Adrenal gland (tissue), 12 donors: ENCODE data around the gene TAPT1. TPM values are rescaled to one million over a fixed set of nuclear protein-coding genes. Genes with fewer than 3 reads are reported as not detected.

Source experiments
- DNase-seq, 7 donors: peaks; one replicate each; pipeline ENCODE4 v3.0.0-alpha.2; 2019 to 2020
- H3K27ac ChIP-seq, 5 donors: fragments of 200-600 bp; sonication (generic) in 4 of 5; 1 replicate in 3 of 5; 2 replicates in 2 of 5; pipeline versions ENCODE4 v1.5.1 to v1.8.0; 2016 to 2020; ENCODE audit warnings: mild to moderate bottlenecking in 1 of 5
- H3K27me3 ChIP-seq: fragments of 200-600 bp; 2 replicates; pipeline ENCODE4 v1.8.0; 2021
- H3K36me3 ChIP-seq, 2 donors: fragments of 200-600 bp; replicated peaks in 1 of 2; 1 replicate in 1 of 2; 2 replicates in 1 of 2; pipeline versions ENCODE4 v1.5.1 to v1.8.0; 2018 to 2022
- H3K4me1 ChIP-seq, 2 donors: fragments of 200-600 bp; replicated peaks in 1 of 2; 1 replicate in 1 of 2; 2 replicates in 1 of 2; pipeline versions ENCODE4 v1.5.1 to v1.8.0; 2018 to 2021
- H3K4me3 ChIP-seq, 4 donors: fragments of 200-600 bp; sonication (generic) in 3 of 4; one replicate each; pipeline ENCODE4 v1.5.1; 2016 to 2018
- H3K9me3 ChIP-seq, 3 donors: fragments of 200-600 bp; sonication (generic) in 1 of 3; replicated peaks in 1 of 3; 1 replicate in 2 of 3; 2 replicates in 1 of 3; pipeline versions ENCODE4 v1.5.1 to v1.8.0; 2016 to 2021
- POLR2A ChIP-seq, 2 donors: fragments of 450-650 bp; IDR thresholded peaks; one replicate each; pipeline ENCODE4 v1.6.1; 2017; ENCODE audit warnings: antibody characterized with exemption in 2 of 2, mild to moderate bottlenecking in 2 of 2, moderate library complexity in 1 of 2
- WGBS, 4 donors: extraction: QIAGEN DNeasy Blood & Tissue Kit in 2 of 4; methylation state at CpG; one replicate each; pipeline versions ENCODE4 v1.1.5 to v1.1.7; 2013 to 2017; 5-methylcytosine and 5-hydroxymethylcytosine counted together
- intact Hi-C, 2 donors: fragments of 100-400 bp; cut with DNase I; formaldehyde crosslinking; loops; one replicate each; pipeline versions ENCODE4 v1.14.1 to v1.15.0; 2022 to 2023
- polyA plus RNA-seq, 3 donors: library from polyadenylated mRNA; stranded (reverse); fragments of 200-250 nt in 2 of 3; fragments of 350-450 nt in 1 of 3; fragmentation: Illumina TruSeq in 1 of 3; extraction: RNeasy Lipid Tissue Mini Kit (QIAGEN cat#74804) in 1 of 3; gene quantifications; one replicate each; pipeline ENCODE4 v1.2.3, GENCODE V29; 2013 to 2014
- total RNA-seq, 9 donors: library from RNA; depleted of rRNA in 4 of 9; stranded (reverse); fragments of >200 nt in 4 of 9; fragments of 120-200 nt in 1 of 9; fragmentation: NEBNext Ultra II Directional in 1 of 9; extraction: Animal tissue kit (Norgen Biotek cat#: 25700) in 1 of 9; gene quantifications; one replicate each; pipeline versions ENCODE4 v1.1.0 to v1.2.4, GENCODE V29; 2013 to 2023
- TF ChIP-seq, protein P1 (sequence below), 6 experiments: fragments of 450-650 bp in 4 of 6; fragments of 200-600 bp in 2 of 6; sonication (generic) in 1 of 6; IDR thresholded peaks; 1 replicate in 5 of 6; 2 replicates in 1 of 6; pipeline versions ENCODE4 v1.5.1 to v1.8.0; 2016 to 2021; ENCODE audit warnings: antibody characterized with exemption in 6 of 6, mild to moderate bottlenecking in 2 of 6, moderate library complexity in 1 of 6
- donor health status: healthy with polysubstance abuse.
- donor health status: Bipolar disorder and iron deficiency.
- donor health status: DM: yes; HTN: yes; CAD: no.
- donor health status: DM: no; HTN: no; CAD: no.
- donor health status: DM: no; HTN: no; CAD: no.
- donor health status: DM: yes; HTN: yes; CAD: no.

Gene TAPT1
- total and polyA plus RNA-seq, 12 donors = 33.2 to 119 (median 51.0) TPM

DNA sequence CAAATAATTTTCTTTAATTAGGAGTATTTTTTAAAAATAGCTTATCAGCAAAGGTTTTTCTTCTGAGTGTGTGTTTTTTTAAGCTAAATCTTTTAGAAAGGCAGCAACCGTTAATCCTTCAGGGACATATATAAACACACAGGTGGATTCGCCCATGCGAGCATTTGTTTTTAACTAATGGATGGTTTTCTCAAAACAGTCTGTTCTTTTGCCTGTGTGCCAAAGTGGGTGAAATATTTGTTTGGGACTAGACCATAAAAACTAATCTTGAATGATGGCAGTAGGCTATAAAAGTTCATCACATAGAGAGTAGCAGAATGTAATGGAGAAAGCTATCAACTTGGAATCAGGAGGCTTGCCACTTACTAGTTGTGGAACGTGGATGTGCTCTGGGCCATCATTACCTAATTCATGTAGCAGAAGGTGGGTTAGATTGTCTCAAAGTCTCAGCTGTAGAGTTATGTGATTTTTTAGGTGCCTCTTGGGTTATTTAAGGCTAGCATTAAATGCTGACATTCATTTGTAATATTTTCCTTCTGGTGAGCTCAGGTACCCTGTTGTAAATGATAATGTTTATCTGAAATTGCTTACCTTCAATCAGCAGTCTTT lies 7.4 kb upstream of the TAPT1 start:
- Histone ChIP-seq H3K27ac (no peak overlapping the region), H3K27me3 (no peaks in the 10 kb centered on the region), H3K4me3 (no peak overlapping the region), H3K4me1 (peaks cover 32 to 46% of the 10 kb centered on the region in 2 donors), H3K9me3 (no peaks in the 10 kb centered on the region), H3K36me3 (no peaks in the 10 kb centered on the region)
- TF ChIP-seq POLR2A (IDR thresholded peaks at IDR 0.05) = no peak
- TF ChIP-seq, protein P1, sequence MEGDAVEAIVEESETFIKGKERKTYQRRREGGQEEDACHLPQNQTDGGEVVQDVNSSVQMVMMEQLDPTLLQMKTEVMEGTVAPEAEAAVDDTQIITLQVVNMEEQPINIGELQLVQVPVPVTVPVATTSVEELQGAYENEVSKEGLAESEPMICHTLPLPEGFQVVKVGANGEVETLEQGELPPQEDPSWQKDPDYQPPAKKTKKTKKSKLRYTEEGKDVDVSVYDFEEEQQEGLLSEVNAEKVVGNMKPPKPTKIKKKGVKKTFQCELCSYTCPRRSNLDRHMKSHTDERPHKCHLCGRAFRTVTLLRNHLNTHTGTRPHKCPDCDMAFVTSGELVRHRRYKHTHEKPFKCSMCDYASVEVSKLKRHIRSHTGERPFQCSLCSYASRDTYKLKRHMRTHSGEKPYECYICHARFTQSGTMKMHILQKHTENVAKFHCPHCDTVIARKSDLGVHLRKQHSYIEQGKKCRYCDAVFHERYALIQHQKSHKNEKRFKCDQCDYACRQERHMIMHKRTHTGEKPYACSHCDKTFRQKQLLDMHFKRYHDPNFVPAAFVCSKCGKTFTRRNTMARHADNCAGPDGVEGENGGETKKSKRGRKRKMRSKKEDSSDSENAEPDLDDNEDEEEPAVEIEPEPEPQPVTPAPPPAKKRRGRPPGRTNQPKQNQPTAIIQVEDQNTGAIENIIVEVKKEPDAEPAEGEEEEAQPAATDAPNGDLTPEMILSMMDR (IDR thresholded peaks at IDR 0.05) = no peak
- 85 to 92% (median 90%) methylated on average over 4 of the region's 4 CpGs for WGBS, 4 donors
- intact Hi-C loops = no loop called here
- no peak for DNase-seq

DNA sequence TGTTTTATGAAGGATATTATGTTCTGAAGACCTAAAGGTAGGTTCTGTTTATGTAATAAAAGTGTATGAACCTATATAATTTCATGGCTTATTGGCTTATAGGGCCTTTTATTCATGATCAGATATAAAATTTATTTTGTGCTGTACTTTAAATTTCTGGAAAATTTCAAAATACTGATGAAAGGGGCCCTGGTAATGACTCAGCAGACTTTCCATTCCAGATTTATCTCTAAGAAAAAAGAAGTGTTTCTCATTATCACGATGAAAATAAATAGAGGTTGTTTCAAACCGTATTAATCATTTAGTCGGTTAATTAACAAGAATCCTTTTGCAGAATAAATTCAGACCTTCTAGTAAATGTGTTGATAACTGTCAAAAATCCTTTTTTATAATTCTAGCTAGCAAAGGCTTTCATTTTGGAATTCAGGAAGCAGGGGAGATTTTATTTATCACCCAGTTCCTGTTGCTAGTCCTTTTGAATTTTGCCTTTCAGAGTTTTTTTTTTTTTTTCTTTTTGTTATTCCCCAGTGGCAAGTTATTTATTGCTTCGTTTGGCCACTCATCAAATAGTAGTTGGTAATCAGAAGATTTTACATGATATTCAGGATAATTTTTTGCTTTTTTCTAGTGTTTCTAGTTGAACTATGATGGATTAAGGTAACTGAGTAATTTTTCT lies 5.4 kb upstream of the TAPT1 start:
- no peak for TF ChIP-seq POLR2A (IDR thresholded peaks at IDR 0.05)
- TF ChIP-seq, protein P1 (IDR thresholded peaks at IDR 0.05) = peak in 1 of 6 experiments; percentile 18
- WGBS, 4 donors = 2 to 8% (median 2%) methylated on average over 4 of the region's 4 CpGs
- no peaks in the 10 kb centered on the region for H3K27me3 ChIP-seq
- H3K9me3 ChIP-seq = no peaks in the 10 kb centered on the region
- no peak for DNase-seq
- H3K4me3 ChIP-seq = peak overlapping the region in 2 of 4 donors; percentile 10 to 41
- intact Hi-C loops = no loop called here
- H3K4me1 ChIP-seq = peaks cover 41 to 54% of the 10 kb centered on the region in 2 donors
- H3K36me3 ChIP-seq = no peaks in the 10 kb centered on the region
- peak overlapping the region; percentile 12 to 78 (median 68) for H3K27ac ChIP-seq

DNA sequence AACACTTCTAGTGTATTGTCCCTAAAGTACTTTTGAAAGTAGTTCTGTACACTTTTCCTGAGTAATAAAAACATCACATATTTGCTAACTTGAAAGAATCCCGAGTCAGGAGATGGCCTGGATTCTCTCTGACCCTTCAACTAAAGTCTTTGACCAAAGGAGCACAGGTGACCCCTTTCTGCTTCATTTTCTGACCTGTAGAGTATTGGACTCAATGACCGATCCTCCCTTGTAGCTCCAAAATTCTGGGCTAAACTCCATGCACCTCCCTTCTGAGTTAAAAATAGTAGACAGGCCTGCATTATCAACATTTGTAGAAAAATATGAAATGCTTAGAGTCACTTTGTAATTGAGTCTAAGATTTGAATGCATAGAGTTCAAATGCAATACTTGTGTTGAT lies 4.0 kb upstream of the TAPT1 start:
- H3K36me3 ChIP-seq = no peaks in the 10 kb centered on the region
- no peaks in the 10 kb centered on the region for H3K9me3 ChIP-seq
- intact Hi-C loops = no loop called here
- peaks cover 41 to 56% of the 10 kb centered on the region in 2 donors for H3K4me1 ChIP-seq
- peak overlapping the region in 4 of 5 donors; percentile 39 to 78 (median 72) for H3K27ac ChIP-seq
- no peak for DNase-seq
- no peaks in the 10 kb centered on the region for H3K27me3 ChIP-seq
- TF ChIP-seq, protein P1 (IDR thresholded peaks at IDR 0.05) = no peak
- TF ChIP-seq POLR2A (IDR thresholded peaks at IDR 0.05) = no peak
- no peak overlapping the region for H3K4me3 ChIP-seq
- WGBS, 4 donors = 34 to 47% (median 43%) methylated on average over 2 of the region's 2 CpGs

DNA sequence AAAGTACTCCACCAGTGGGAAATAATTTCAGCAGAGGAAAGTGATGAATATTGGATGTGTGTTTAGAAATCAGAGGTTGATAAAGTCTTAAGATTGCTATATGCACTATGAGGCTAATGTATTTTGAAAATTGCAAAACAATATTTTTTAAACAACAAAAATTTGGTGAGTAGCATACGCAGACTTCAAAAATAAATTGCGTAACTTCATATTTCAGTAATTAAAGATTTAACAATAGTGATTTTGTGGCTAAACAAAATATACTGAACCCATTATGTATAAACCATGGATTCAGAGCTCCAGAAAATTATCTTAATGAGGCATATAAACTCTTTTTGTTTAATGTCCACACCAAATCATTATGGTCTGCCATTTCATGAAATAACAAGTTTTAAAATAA lies 3.3 kb upstream of the TAPT1 start:
- Histone ChIP-seq H3K4me1 (peaks cover 47 to 63% of the 10 kb centered on the region in 2 donors), H3K4me3 (no peak overlapping the region), H3K27me3 (no peaks in the 10 kb centered on the region), H3K36me3 (no peaks in the 10 kb centered on the region), H3K9me3 (no peaks in the 10 kb centered on the region), H3K27ac (peak overlapping the region in 2 of 5 donors; percentile 39 to 78)
- DNase-seq = no peak
- intact Hi-C loops = no loop called here
- TF ChIP-seq POLR2A (IDR thresholded peaks at IDR 0.05) = no peak
- TF ChIP-seq, protein P1 (IDR thresholded peaks at IDR 0.05) = no peak
- 94 to 97% (median 95%) methylated on average over 2 of the region's 2 CpGs for WGBS, 4 donors
